HEK293 (cell line): ENCODE data around the gene ALOXE3.

Experiments
- EGR2 ChIP-seq: fragments of 450-650 bp; formaldehyde crosslinking; IDR thresholded peaks from 2 replicates; pipeline ENCODE4 v1.5.1; 2016; ENCODE audit warnings: low read depth, missing biosample characterization, missing genetic modification characterization
- KLF17 ChIP-seq: fragments of 450-650 bp; formaldehyde crosslinking; IDR thresholded peaks from 2 replicates; pipeline ENCODE4 v1.5.1; 2016; ENCODE audit warnings: missing biosample characterization, missing genetic modification characterization
- MYNN ChIP-seq: fragments of 450-650 bp; formaldehyde crosslinking; IDR thresholded peaks from 2 replicates; pipeline ENCODE4 v1.5.1; 2016; ENCODE audit warnings: missing biosample characterization, missing genetic modification characterization, borderline replicate concordance
- PRDM10 ChIP-seq: fragments of 450-650 bp; formaldehyde crosslinking; IDR thresholded peaks from 2 replicates; pipeline ENCODE4 v1.5.1; 2016; ENCODE audit warnings: missing biosample characterization, missing genetic modification characterization
- PRDM6 ChIP-seq: fragments of 450-650 bp; formaldehyde crosslinking; IDR thresholded peaks from 2 replicates; pipeline ENCODE4 v1.5.1; 2017; ENCODE audit warnings: missing biosample characterization, missing genetic modification characterization
- SALL2 ChIP-seq: fragments of 450-650 bp; formaldehyde crosslinking; IDR thresholded peaks from 2 replicates; pipeline ENCODE4 v1.5.0; 2017; ENCODE audit warnings: missing biosample characterization, mild to moderate bottlenecking, missing genetic modification characterization, borderline replicate concordance
- SETDB1 ChIP-seq: IDR thresholded peaks from one replicate; pipeline ENCODE4 v1.6.1; 2017; ENCODE audit warnings: mild to moderate bottlenecking, low read length, moderate library complexity, mixed read lengths; ENCODE audit not compliant: insufficient read length
- ZEB2 ChIP-seq: fragments of 450-650 bp; formaldehyde crosslinking; IDR thresholded peaks from 2 replicates; pipeline ENCODE4 v1.5.1; 2016; ENCODE audit warnings: missing biosample characterization, missing genetic modification characterization
- ZIC2 ChIP-seq: fragments of 450-650 bp; formaldehyde crosslinking; IDR thresholded peaks from 2 replicates; pipeline ENCODE4 v1.5.1; 2016; ENCODE audit warnings: missing biosample characterization, missing genetic modification characterization
- ZNF132 ChIP-seq: fragments of 450-650 bp; formaldehyde crosslinking; IDR thresholded peaks from 2 replicates; pipeline ENCODE4 v1.5.1; 2017; ENCODE audit warnings: missing biosample characterization, missing genetic modification characterization, borderline replicate concordance
- ZNF133 ChIP-seq: fragments of 450-650 bp; formaldehyde crosslinking; IDR thresholded peaks from 2 replicates; pipeline ENCODE4 v1.5.1; 2016; ENCODE audit warnings: missing biosample characterization, missing genetic modification characterization
- ZNF140 ChIP-seq: fragments of 450-650 bp; formaldehyde crosslinking; IDR thresholded peaks from 2 replicates; pipeline ENCODE4 v1.5.1; 2016; ENCODE audit warnings: missing biosample characterization, missing genetic modification characterization
- ZNF211 ChIP-seq: fragments of 450-650 bp; formaldehyde crosslinking; IDR thresholded peaks from 2 replicates; pipeline ENCODE4 v1.5.1; 2016; ENCODE audit warnings: low read depth, missing biosample characterization, missing genetic modification characterization
- ZNF221 ChIP-seq: fragments of 450-650 bp; formaldehyde crosslinking; IDR thresholded peaks from 2 replicates; pipeline ENCODE4 v1.5.1; 2017; ENCODE audit warnings: missing biosample characterization, missing genetic modification characterization, borderline replicate concordance
- ZNF292 ChIP-seq: fragments of 450-650 bp; formaldehyde crosslinking; IDR thresholded peaks from 2 replicates; pipeline ENCODE4 v1.5.1; 2016; ENCODE audit warnings: low read depth, missing biosample characterization, missing genetic modification characterization, borderline replicate concordance
- ZNF354C ChIP-seq: fragments of 450-650 bp; formaldehyde crosslinking; IDR thresholded peaks from 2 replicates; pipeline ENCODE4 v1.5.1; 2016; ENCODE audit warnings: missing biosample characterization, missing genetic modification characterization, low read depth, borderline replicate concordance
- ZNF391 ChIP-seq: fragments of 450-650 bp; formaldehyde crosslinking; IDR thresholded peaks from 2 replicates; pipeline ENCODE4 v1.5.1; 2016; ENCODE audit warnings: low read depth, missing biosample characterization, missing genetic modification characterization, borderline replicate concordance
- ZNF600 ChIP-seq: fragments of 450-650 bp; formaldehyde crosslinking; IDR thresholded peaks from 2 replicates; pipeline ENCODE4 v1.5.1; 2016; ENCODE audit warnings: missing biosample characterization, missing genetic modification characterization
- ZNF747 ChIP-seq: fragments of 450-650 bp; formaldehyde crosslinking; IDR thresholded peaks from 2 replicates; pipeline ENCODE4 v1.5.1; 2016; ENCODE audit warnings: missing biosample characterization, missing genetic modification characterization
- ZNF791 ChIP-seq: fragments of 450-650 bp; formaldehyde crosslinking; IDR thresholded peaks from 2 replicates; pipeline ENCODE4 v1.5.1; 2016; ENCODE audit warnings: missing biosample characterization, missing genetic modification characterization
- ZNF792 ChIP-seq: fragments of 450-650 bp; formaldehyde crosslinking; IDR thresholded peaks from 2 replicates; pipeline ENCODE4 v1.5.1; 2016; ENCODE audit warnings: missing biosample characterization, missing genetic modification characterization
- TF ChIP-seq, protein P1 (sequence below): fragments of 450-650 bp; formaldehyde crosslinking; IDR thresholded peaks from 2 replicates; pipeline ENCODE4 v1.5.1; 2016; ENCODE audit warnings: missing biosample characterization, missing genetic modification characterization
- TF ChIP-seq, protein P2 (sequence below): fragments of 450-650 bp; formaldehyde crosslinking; IDR thresholded peaks from 2 replicates; pipeline ENCODE4 v1.5.1; 2016; ENCODE audit warnings: missing biosample characterization, missing genetic modification characterization
- TF ChIP-seq, protein P3 (sequence below): fragments of 450-650 bp; formaldehyde crosslinking; IDR thresholded peaks from 2 replicates; pipeline ENCODE4 v1.5.1; 2016; ENCODE audit warnings: missing biosample characterization, missing genetic modification characterization

Gene ALOXE3

GRCh38 chr17:8162997-8163977, 45.0 kb upstream of the ALOXE3 start (continued):
- TF ChIP-seq, protein P1, sequence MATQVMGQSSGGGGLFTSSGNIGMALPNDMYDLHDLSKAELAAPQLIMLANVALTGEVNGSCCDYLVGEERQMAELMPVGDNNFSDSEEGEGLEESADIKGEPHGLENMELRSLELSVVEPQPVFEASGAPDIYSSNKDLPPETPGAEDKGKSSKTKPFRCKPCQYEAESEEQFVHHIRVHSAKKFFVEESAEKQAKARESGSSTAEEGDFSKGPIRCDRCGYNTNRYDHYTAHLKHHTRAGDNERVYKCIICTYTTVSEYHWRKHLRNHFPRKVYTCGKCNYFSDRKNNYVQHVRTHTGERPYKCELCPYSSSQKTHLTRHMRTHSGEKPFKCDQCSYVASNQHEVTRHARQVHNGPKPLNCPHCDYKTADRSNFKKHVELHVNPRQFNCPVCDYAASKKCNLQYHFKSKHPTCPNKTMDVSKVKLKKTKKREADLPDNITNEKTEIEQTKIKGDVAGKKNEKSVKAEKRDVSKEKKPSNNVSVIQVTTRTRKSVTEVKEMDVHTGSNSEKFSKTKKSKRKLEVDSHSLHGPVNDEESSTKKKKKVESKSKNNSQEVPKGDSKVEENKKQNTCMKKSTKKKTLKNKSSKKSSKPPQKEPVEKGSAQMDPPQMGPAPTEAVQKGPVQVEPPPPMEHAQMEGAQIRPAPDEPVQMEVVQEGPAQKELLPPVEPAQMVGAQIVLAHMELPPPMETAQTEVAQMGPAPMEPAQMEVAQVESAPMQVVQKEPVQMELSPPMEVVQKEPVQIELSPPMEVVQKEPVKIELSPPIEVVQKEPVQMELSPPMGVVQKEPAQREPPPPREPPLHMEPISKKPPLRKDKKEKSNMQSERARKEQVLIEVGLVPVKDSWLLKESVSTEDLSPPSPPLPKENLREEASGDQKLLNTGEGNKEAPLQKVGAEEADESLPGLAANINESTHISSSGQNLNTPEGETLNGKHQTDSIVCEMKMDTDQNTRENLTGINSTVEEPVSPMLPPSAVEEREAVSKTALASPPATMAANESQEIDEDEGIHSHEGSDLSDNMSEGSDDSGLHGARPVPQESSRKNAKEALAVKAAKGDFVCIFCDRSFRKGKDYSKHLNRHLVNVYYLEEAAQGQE (tag by site-specific recombination): peak; percentile 26; the same call in 1 of the 2 replicates
- TF ChIP-seq ZEB2 (tag by site-specific recombination) (peak; percentile 15; the same call in 1 of the 2 replicates), PRDM6 (tag by site-specific recombination) (no peak), MYNN (tag by site-specific recombination) (no peak), ZNF133 (tag by site-specific recombination) (no peak), ZIC2 (tag by site-specific recombination) (no peak), SALL2 (tag by site-specific recombination) (no peak), ZNF391 (tag by site-specific recombination) (no peak), EGR2 (tag by site-specific recombination) (peak; percentile 65), ZNF211 (tag by site-specific recombination) (no peak), PRDM10 (tag by site-specific recombination) (peak; percentile 43), ZNF140 (no peak), ZNF132 (tag by site-specific recombination) (no peak), ZNF747 (tag by site-specific recombination) (no peak), ZNF600 (tag by site-specific recombination) (0 out of 2 replicates have a peak, but pooled peaks have one; percentile 15), KLF17 (no peak), SETDB1 (no peak), ZNF354C (tag by site-specific recombination) (no peak), ZNF221 (tag by site-specific recombination) (no peak), ZNF292 (tag by site-specific recombination) (no peak), ZNF791 (tag by site-specific recombination) (no peak), ZNF792 (tag by site-specific recombination) (no peak)
- TF ChIP-seq, protein P2, sequence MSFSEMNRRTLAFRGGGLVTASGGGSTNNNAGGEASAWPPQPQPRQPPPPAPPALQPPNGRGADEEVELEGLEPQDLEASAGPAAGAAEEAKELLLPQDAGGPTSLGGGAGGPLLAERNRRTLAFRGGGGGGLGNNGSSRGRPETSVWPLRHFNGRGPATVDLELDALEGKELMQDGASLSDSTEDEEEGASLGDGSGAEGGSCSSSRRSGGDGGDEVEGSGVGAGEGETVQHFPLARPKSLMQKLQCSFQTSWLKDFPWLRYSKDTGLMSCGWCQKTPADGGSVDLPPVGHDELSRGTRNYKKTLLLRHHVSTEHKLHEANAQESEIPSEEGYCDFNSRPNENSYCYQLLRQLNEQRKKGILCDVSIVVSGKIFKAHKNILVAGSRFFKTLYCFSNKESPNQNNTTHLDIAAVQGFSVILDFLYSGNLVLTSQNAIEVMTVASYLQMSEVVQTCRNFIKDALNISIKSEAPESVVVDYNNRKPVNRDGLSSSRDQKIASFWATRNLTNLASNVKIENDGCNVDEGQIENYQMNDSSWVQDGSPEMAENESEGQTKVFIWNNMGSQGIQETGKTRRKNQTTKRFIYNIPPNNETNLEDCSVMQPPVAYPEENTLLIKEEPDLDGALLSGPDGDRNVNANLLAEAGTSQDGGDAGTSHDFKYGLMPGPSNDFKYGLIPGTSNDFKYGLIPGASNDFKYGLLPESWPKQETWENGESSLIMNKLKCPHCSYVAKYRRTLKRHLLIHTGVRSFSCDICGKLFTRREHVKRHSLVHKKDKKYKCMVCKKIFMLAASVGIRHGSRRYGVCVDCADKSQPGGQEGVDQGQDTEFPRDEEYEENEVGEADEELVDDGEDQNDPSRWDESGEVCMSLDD (tag by site-specific recombination): peak; percentile 82; the same call in 1 of the 2 replicates
- TF ChIP-seq, protein P3, sequence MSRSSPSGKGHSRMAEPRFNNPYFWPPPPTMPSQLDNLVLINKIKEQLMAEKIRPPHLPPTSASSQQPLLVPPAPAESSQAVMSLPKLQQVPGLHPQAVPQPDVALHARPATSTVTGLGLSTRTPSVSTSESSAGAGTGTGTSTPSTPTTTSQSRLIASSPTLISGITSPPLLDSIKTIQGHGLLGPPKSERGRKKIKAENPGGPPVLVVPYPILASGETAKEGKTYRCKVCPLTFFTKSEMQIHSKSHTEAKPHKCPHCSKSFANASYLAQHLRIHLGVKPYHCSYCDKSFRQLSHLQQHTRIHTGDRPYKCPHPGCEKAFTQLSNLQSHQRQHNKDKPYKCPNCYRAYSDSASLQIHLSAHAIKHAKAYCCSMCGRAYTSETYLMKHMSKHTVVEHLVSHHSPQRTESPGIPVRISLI (tag by site-specific recombination): no peak
